ENCODE results near the gene SLC5A11. TPM values are rescaled to one million over a fixed set of nuclear protein-coding genes. Genes with fewer than 3 reads are reported as not detected.
"Not testable (repeated sequence)": the region's sequence is repeated elsewhere in the genome, so short reads cannot be mapped to it uniquely, and the experiment has no call there.

The SLC5A11 gene
- total RNA-seq, 1 experiment from 2014 or later = 0.51 TPM

- H3K36me3 ChIP-seq (ENCODE audit: low read depth, low read length) = no peaks in the 10 kb centered on the region
- no peaks in the 10 kb centered on the region for H3K9me3 ChIP-seq (ENCODE audit: low read length)
- H3K9ac ChIP-seq (ENCODE audit: low read length) = peak overlapping the region; percentile 31; the same call in 1 of the 2 replicates
- peak overlapping the region; percentile 51; the same call in 1 of the 2 replicates for H3K4me3 ChIP-seq (ENCODE audit: low read length)
- H3K4me2 ChIP-seq (ENCODE audit: low read length) = peak overlapping the region; percentile 81
- no peaks in the 10 kb centered on the region for H3K9me2 ChIP-seq (replicated peaks; ENCODE audit: low read length)
- ChIA-PET POLR2A (ENCODE audit: unreplicated experiment) (no interaction called here), CTCF (no interaction called here)
- no peaks in the 10 kb centered on the region for H3K27me3 ChIP-seq (ENCODE audit: low read length)
- DNase-seq (peak; percentile 78), ATAC-seq (peak; percentile 59)
- H3K27ac ChIP-seq (ENCODE audit: low read length) = peak overlapping the region; percentile 60
- H2AFZ ChIP-seq (ENCODE audit: low read length) = peak overlapping the region; percentile 74
- H3F3A ChIP-seq (ENCODE audit: low read length, unreplicated experiment) = peaks cover 5% of the 10 kb centered on the region
- H4K20me1 ChIP-seq (ENCODE audit: low read length) = no peaks in the 10 kb centered on the region
- no peak for TF ChIP-seq CTCF (conservative IDR thresholded peaks at IDR 0.05; ENCODE audit: low read depth, low read length)
- TF ChIP-seq EZH2phosphoT487 (IDR thresholded peaks at IDR 0.05; ENCODE audit: borderline replicate concordance, low read length) = no peak
- intact Hi-C loops (cut with micrococcal nuclease) = no loop called here
- no TSS peak for BruUV-seq (replicated peaks)
- H3K79me2 ChIP-seq (ENCODE audit: low read length) = no peaks in the 10 kb centered on the region
- peaks cover 51% of the 10 kb centered on the region for H3K4me1 ChIP-seq (ENCODE audit: insufficient read depth, low read length)
Measured at GRCh38 chr16:24853830-24854229, 8.1 kb downstream of the SLC5A11 start.

GRCh38 chr16:24854607-24855171 lies 8.9 kb downstream of the SLC5A11 start:
- no TSS peak for BruUV-seq (replicated peaks)
- intact Hi-C loops (cut with micrococcal nuclease) = no loop called here
- peak overlapping the region; percentile 60; the same call in 1 of the 2 replicates for H3K27ac ChIP-seq (ENCODE audit: low read length)
- H3K4me3 ChIP-seq (ENCODE audit: low read length) = no peak overlapping the region
- POLR2A ChIA-PET (ENCODE audit: unreplicated experiment) = no interaction called here
- H3K4me1 ChIP-seq (ENCODE audit: insufficient read depth, low read length) = peaks cover 47% of the 10 kb centered on the region
- no peaks in the 10 kb centered on the region for H3K9me2 ChIP-seq (replicated peaks; ENCODE audit: low read length)
- CTCF ChIA-PET = no interaction called here
- no peak overlapping the region for H2AFZ ChIP-seq (ENCODE audit: low read length)
- no peaks in the 10 kb centered on the region for H4K20me1 ChIP-seq (ENCODE audit: low read length)
- H3K9ac ChIP-seq (ENCODE audit: low read length) = no peak overlapping the region
- no peaks in the 10 kb centered on the region for H3K36me3 ChIP-seq (ENCODE audit: low read depth, low read length)
- H3K9me3 ChIP-seq (ENCODE audit: low read length) = no peaks in the 10 kb centered on the region
- peaks cover 5% of the 10 kb centered on the region for H3F3A ChIP-seq (ENCODE audit: low read length, unreplicated experiment)
- H3K79me2 ChIP-seq (ENCODE audit: low read length) = no peaks in the 10 kb centered on the region
- DNase-seq (no peak), ATAC-seq (no peak)
- H3K27me3 ChIP-seq (ENCODE audit: low read length) = no peaks in the 10 kb centered on the region
- no peak for TF ChIP-seq EZH2phosphoT487 (IDR thresholded peaks at IDR 0.05; ENCODE audit: borderline replicate concordance, low read length)
- TF ChIP-seq EZH2 (IDR thresholded peaks at IDR 0.05; ENCODE audit: low read length, unreplicated experiment) = no peak
- TF ChIP-seq CTCF (conservative IDR thresholded peaks at IDR 0.05; ENCODE audit: low read depth, low read length) = no peak
- H3K4me2 ChIP-seq (ENCODE audit: low read length) = no peak overlapping the region

GRCh38 chr16:24855678-24856077 lies 9.9 kb downstream of the SLC5A11 start:
- H3K9ac ChIP-seq (ENCODE audit: low read length) = no peak overlapping the region
- intact Hi-C loops (cut with micrococcal nuclease) = no loop called here
- no peaks in the 10 kb centered on the region for H3K9me2 ChIP-seq (replicated peaks; ENCODE audit: low read length)
- no peaks in the 10 kb centered on the region for H3K27me3 ChIP-seq (ENCODE audit: low read length)
- DNase-seq (peak; percentile 78), ATAC-seq (peak; percentile 68)
- CTCF ChIA-PET = interaction anchor here (0.5 kb wide), 1 partner anchor 370 kb away, joined by 3 read pairs; no protein-coding TSS in a partner anchor
- peaks cover 41% of the 10 kb centered on the region for H3K4me1 ChIP-seq (ENCODE audit: insufficient read depth, low read length)
- 0 out of 2 replicates have a peak overlapping the region, but pooled peaks have one; percentile 10 for H3K4me2 ChIP-seq (ENCODE audit: low read length)
- H3K4me3 ChIP-seq (ENCODE audit: low read length) = no peak overlapping the region
- BruUV-seq (replicated peaks) = no TSS peak
- H3K79me2 ChIP-seq (ENCODE audit: low read length) = no peaks in the 10 kb centered on the region
- no peaks in the 10 kb centered on the region for H3K36me3 ChIP-seq (ENCODE audit: low read depth, low read length)
- no peak overlapping the region for H2AFZ ChIP-seq (ENCODE audit: low read length)
- TF ChIP-seq CTCF (conservative IDR thresholded peaks at IDR 0.05; ENCODE audit: low read depth, low read length) (peak; percentile 34; the same call in 1 of the 2 replicates), EZH2 (IDR thresholded peaks at IDR 0.05; ENCODE audit: low read length, unreplicated experiment) (no peak)
- H3F3A ChIP-seq (ENCODE audit: low read length, unreplicated experiment) = peaks cover 5% of the 10 kb centered on the region
- no peaks in the 10 kb centered on the region for H4K20me1 ChIP-seq (ENCODE audit: low read length)
- no peak overlapping the region for H3K27ac ChIP-seq (ENCODE audit: low read length)
- H3K9me3 ChIP-seq (ENCODE audit: low read length) = no peaks in the 10 kb centered on the region
- POLR2A ChIA-PET (ENCODE audit: unreplicated experiment) = no interaction called here

- H3K79me2 ChIP-seq (ENCODE audit: low read length); ATAC-seq; CTCF ChIA-PET; BruUV-seq (replicated peaks); H3F3A ChIP-seq (ENCODE audit: low read length, unreplicated experiment); H3K27ac ChIP-seq (ENCODE audit: low read length); H3K9me3 ChIP-seq (ENCODE audit: low read length); H4K20me1 ChIP-seq (ENCODE audit: low read length); DNase-seq; H2AFZ ChIP-seq (ENCODE audit: low read length); intact Hi-C loops (cut with micrococcal nuclease); H3K9me2 ChIP-seq (replicated peaks; ENCODE audit: low read length); H3K36me3 ChIP-seq (ENCODE audit: low read depth, low read length); H3K9ac ChIP-seq (ENCODE audit: low read length); H3K4me3 ChIP-seq (ENCODE audit: low read length); H3K4me2 ChIP-seq (ENCODE audit: low read length); H3K27me3 ChIP-seq (ENCODE audit: low read length): not testable (repeated sequence)
- peaks cover 29% of the 10 kb centered on the region for H3K4me1 ChIP-seq (ENCODE audit: insufficient read depth, low read length)
- POLR2A ChIA-PET (ENCODE audit: unreplicated experiment) = interaction anchor here (0.7 kb wide), 1 partner anchor 24 kb away, joined by 6 read pairs; no protein-coding TSS in a partner anchor
Measured at GRCh38 chr16:24856871-24857270, 11.1 kb downstream of the SLC5A11 start.
